Ramos (cell line): ENCODE results near the gene PPP2R2D.
"Not testable (repeated sequence)": the region's sequence is repeated elsewhere in the genome, so short reads cannot be mapped to it uniquely, and the experiment has no call there.

Experiments
- in situ Hi-C: fragments of 300-500 bp; cut with MboI; formaldehyde crosslinking; loops from one replicate; pipeline ENCODE4 v1.14.3; 2022; ENCODE audit warnings: low sequenced_read_pairs; ENCODE audit not compliant: unreplicated experiment

PPP2R2D gene

GRCh38 chr10:131901181-131901829 lies 497 bp downstream of the PPP2R2D start:
- in situ Hi-C loops: no loop called here

GRCh38 chr10:131902211-131902610 lies 1.4 kb downstream of the PPP2R2D start:
- in situ Hi-C loops: no loop called here

- in situ Hi-C loops: no loop called here
These were observed 1.9 kb downstream of the PPP2R2D start for GRCh38 chr10:131902691-131903090.

GRCh38 chr10:131905267-131905571 lies 4.4 kb downstream of the PPP2R2D start:
- in situ Hi-C loops: no loop called here

- in situ Hi-C loops: no loop called here
These were observed 4.9 kb downstream of the PPP2R2D start for GRCh38 chr10:131905603-131906268.

GRCh38 chr10:131906269-131906639 lies 5.4 kb downstream of the PPP2R2D start:
- in situ Hi-C loops: no loop called here

GRCh38 chr10:131907679-131908078 lies 6.9 kb downstream of the PPP2R2D start:
- in situ Hi-C loops: no loop called here

- in situ Hi-C loops: no loop called here
These were observed 7.3 kb downstream of the PPP2R2D start for GRCh38 chr10:131908151-131908550.

GRCh38 chr10:131909014-131909808 lies 8.4 kb downstream of the PPP2R2D start:
- in situ Hi-C loops: no loop called here

- in situ Hi-C loops: no loop called here
These were observed 9.1 kb downstream of the PPP2R2D start for GRCh38 chr10:131909929-131910328.

GRCh38 chr10:131910663-131911314 lies 10.0 kb downstream of the PPP2R2D start:
- in situ Hi-C loops: no loop called here

GRCh38 chr10:131911451-131911850 lies 10.6 kb downstream of the PPP2R2D start:
- in situ Hi-C loops: no loop called here

GRCh38 chr10:131912620-131913019 lies 11.8 kb downstream of the PPP2R2D start:
- in situ Hi-C loops: no loop called here

- in situ Hi-C loops: no loop called here
These were observed 14.7 kb downstream of the PPP2R2D start for GRCh38 chr10:131915484-131915883.

GRCh38 chr10:131915990-131916766 lies 15.4 kb downstream of the PPP2R2D start:
- in situ Hi-C loops: no loop called here

GRCh38 chr10:131916767-131917160 lies 16.0 kb downstream of the PPP2R2D start:
- in situ Hi-C loops: not testable (repeated sequence)

GRCh38 chr10:131917496-131917895 lies 16.7 kb downstream of the PPP2R2D start:
- in situ Hi-C loops: not testable (repeated sequence)

GRCh38 chr10:131919461-131919860 lies 18.7 kb downstream of the PPP2R2D start:
- in situ Hi-C loops: not testable (repeated sequence)

- in situ Hi-C loops: no loop called here
These were observed 19.3 kb downstream of the PPP2R2D start for GRCh38 chr10:131920151-131920550.

GRCh38 chr10:131920693-131921092 lies 19.9 kb downstream of the PPP2R2D start:
- in situ Hi-C loops: no loop called here
